HK-2 (cell line): ENCODE results near the gene DAB1.

Experiments
- DNase-seq: peaks from one replicate; pipeline ENCODE4 v3.0.0-alpha.2; 2018; ENCODE audit not compliant: unreplicated experiment

DAB1 gene

DNA sequence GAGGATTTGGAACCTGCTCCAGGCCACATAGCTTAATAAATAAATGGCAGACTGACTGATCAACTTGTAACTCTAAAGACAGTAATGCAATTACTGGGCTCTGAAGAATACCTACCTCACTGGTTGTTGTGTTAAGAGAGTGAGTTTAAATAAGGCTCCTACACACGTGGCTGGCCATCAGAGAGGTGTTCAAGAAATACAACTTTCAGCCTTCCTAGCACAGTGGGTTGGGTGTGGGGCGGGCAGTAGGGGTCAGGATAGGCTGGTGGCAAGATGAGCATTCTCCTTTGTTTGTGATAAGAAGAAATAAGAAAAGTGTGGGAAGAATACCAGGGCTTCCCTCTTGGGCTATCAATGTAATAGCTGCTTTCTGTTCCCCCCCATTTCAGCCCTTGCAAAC lies 151.3 kb downstream of the DAB1 start:
- DNase-seq, result no peak

DNA sequence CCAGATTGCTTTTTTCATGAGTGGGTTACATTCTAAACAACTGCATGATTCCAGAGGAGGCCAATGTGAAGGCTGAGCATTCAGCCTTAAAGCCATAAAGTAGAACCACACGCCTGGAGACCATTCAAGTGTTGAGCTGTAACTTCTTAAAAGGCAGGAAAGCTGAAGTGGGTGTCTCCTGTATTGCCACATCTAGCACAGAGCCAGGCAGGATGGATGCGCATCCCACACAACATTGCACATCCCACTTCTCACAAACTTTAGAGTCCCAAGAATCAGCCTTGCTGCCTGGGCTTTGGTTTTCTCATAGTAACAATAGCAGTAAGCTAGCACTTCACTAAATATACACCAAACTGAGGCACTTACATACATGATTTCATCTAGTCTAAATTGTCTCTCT lies 151.7 kb downstream of the DAB1 start:
- DNase-seq, result no peak

DNA sequence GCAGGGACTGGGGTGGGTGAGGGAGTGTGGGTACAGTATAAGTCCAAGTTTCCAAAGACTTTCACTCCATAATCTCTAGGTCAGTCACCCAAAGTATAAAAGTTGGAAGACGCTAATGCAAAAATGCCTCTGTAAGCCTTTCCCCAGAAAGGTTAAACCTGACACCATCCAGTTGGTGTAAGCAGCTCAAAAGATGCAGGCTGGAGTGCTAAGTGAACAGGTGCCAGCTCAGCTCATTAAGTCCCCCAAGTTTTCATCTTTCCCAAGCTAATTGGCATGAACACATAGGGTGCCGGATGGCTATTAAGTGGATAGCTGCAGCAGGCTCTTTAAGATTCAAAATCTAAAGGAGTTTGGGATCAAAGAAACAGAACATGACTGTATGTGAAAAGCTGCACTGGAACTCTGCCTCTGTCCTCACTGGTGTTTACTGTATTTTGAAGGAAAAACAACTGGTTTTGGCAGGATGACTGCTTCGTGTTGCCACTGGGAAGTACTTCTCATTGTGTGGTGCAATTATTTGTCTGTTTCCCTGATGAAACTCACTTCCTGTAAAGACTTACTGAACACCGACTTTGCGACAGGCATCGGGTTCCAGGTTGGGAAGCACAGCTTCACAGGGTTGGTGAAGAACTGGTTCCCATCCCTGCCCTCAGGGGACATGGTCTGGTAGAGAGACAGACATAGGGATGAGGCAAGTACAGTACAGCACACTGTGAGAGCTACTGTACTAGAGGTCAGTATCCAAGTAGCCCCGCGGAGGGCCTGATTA lies 152.7 kb downstream of the DAB1 start:
- no peak for DNase-seq

DNA sequence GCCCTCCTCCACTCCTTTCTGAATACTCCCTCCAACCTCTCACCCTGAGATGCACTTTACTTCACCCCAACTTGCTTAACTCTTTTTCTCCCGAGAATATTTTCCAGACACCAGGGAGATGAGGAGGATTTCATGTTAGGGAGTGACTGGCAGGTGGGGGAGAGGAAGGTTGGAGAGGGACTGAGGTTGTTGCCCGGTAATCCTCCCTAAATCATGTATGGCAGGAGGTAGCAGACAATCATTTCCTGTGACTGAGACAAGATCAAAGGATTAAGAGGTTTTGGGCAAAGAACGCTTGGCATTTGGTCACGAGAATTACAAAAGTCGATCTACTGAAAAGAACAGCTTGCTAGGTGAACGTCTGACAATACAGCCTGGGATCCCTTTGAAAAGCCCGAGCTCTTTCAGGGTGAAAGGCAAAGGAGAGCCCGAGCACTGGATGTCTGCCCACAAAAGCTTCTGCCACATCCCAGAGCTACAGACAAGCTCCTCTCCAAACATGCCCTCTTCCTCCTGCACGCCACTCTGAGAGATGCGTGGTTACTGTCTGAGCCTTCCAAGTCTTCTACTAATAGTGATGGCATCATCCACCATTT lies 154.1 kb downstream of the DAB1 start:
- DNase-seq, result no peak

DNA sequence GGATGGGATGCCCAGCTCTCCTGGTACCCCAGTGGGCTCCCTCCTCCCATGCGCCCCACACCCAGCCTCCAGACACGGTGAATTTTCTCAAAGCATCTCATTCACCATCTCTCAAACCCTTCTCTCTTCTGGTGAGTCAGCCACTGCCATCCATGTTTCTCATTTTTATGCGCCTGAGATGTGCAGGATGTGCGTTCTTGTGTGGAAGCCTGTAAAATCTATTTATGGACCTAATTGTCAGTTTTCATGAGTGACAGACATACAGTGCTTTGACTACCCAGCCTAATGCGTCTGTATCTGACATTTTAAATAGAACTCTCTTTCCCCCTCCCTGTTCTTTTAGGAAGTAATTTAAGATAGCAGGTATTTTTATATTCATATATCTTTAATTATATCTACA lies 158.8 kb downstream of the DAB1 start:
- DNase-seq, result no peak

DNA sequence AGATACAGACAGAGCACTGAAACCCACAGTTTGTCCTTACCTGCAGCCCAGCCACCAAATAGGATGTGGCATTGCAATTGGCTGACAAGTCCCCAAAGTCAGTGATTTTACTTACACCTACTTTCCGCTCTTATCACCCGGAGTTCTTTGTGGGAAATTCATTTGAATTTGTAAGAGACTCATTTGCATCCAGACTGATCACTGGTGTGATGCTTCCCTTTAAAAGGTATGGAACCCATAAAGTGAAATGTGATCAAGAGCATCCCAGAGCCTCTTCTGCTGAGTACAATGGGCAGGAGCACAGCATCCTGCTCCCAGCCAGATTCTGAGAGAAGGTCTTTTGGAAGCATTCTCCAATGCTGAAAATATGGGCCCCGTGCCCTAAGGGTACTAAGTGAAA lies 161.4 kb downstream of the DAB1 start:
- DNase-seq, result no peak

DNA sequence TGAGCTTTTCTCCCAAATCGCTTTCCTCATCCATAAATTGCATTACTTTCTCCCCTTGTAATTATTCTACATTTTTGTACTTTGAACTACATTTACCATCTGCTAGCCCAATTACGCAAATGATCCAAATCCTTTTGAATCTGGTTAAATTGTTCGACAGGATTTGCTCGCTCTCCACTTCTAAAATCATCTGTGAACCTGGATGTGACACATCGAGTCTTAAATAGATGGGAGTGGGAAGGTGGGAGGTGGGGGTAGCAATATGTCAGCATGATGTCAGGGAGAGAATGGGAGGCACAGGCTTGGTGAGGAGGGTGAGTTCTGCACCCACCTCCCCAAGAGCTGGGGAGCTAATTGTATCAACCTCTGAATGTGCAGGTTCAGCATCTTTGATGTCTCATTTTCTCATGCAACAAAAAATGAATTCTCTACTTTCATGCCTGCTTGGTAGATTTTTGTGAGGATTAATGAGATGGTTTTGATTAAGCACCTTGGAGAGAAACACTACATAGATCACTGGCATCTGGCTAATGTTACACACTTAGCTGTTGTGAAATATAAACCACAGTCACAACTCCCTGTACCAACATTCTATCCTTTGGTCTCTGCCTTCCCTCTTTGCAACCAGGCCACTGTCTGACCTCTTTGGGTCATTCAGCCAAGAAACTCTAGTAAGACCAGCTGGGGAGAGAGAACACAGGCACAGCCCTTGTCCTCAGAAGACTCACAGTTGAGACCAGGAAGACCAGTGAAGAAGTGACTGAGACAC lies 165.1 kb downstream of the DAB1 start:
- no peak for DNase-seq

DNA sequence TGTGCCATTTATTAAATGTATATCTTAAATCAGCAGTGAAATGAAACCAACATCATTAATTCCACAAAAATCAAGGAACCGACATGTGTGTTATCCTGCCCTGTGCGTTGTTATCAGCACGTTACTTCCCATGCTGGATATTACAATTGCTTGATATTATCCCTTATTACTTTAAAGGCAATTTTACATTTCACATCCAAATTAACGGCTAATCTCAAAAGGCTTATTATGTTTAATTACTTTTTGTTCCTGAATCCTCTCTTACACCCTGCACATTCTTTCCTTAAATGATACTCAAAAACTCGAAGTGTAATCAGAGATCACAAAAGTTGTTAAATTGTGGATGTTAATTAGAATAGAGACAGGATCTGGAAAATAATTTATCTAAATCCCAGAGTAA lies 167.9 kb downstream of the DAB1 start:
- DNase-seq, result no peak

DNA sequence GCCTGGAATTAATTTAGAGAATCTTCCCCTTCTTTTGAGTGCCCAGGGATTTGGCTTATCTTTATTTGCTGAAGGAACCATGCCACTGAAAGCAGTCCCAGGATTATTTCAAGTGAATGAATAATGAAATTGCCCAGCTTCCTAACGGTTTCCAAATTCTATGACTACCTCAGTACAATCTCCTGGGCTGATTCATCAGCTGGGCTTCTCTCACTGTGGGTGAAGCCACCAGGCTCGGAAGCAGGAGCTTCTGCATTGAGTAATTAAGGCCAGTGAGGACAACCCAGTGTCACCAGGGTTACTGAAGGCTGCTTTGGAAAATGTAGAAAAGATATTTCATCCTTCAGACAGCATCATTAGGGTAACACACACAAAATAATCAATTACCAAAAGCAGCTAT lies 169.8 kb downstream of the DAB1 start:
- DNase-seq, result peak; percentile 2

DNA sequence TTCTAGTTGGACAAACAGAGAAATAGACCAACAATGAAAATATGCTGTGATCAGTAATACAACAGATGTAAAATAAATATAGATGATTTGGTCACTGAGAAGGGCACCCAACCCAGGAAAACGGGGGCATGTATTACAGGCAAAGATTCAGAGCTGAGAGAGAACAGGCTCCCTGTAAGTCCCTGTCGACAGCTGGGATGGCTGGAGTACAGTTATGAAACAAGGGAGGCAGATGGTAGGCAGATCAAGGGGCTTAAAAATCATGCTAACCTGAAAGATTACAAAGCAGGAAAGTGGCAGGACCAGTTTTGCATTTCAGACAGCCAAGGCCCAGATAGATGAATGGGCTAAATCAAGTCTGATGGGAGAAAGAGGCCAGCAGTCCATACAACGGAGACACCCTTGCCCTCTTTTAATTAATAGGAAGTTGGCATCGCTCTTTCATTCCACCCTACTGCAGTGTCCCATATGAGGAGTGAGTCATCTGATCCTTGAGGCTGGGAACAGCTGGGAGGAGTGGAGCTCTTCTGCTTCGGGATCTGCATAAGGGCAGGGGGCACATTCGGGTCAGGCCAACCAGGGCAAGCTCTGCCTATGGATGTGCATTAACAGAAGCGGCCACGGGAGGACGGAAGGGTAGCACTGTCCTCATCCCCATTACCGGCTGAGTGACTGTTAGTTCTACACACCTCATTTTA lies 171.1 kb downstream of the DAB1 start:
- DNase-seq, result no peak

DNA sequence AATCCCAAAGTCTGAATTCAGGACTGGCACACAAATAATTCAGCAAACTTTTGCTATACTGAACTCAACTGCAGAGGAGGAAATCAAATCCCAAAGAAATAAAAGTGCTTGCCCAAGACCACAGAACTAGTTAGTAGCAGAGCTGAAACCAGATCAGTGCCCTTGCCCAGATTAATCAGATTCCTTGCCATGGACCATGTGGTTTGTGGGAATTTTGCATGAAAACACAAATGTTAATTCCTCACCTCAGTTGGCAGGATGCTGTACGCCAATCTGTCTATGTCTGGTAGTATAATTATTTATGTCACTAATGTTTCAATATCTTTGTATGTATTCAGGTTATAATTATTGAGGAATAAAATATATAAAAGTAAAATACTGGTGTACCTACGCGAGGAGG lies 173.8 kb downstream of the DAB1 start:
- no peak for DNase-seq

DNA sequence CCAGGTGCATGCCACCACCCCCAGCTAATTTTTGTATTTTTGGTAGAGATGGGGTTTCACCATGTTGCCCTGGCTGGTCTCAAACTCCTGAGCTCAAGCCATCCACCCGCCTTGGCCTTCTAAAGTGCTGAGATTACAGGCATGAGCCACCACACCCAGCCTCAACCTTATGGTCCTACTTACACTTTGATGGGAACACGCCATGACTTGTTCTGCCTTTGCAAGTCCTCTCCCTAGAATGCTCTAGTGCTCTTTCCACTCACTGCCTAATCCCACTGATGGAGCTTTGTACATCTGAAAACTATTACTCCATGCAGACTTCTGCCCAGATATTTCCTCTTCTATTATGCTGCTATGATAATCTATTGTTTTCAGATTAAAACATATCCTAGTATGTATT lies 174.3 kb downstream of the DAB1 start:
- no peak for DNase-seq

DNA sequence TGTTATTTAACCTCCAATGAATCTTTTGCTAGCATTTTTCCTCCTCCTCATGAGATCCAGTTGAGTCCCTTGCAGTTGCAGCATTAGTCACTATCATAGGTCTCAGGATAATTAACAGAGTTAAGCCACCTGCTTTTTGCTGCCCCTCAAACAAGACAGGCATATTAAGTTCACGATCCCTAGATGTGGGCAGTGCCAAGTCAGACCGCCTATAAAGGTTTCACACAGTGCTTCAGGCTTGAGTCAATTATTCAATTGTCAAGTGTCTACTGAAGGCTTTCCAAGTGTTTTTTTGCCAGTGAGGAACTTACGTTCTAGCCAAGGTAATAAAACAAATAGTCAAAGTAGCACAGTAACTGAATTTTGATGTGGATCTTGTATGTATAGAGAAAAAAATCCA lies 175.0 kb downstream of the DAB1 start:
- DNase-seq, result no peak

DNA sequence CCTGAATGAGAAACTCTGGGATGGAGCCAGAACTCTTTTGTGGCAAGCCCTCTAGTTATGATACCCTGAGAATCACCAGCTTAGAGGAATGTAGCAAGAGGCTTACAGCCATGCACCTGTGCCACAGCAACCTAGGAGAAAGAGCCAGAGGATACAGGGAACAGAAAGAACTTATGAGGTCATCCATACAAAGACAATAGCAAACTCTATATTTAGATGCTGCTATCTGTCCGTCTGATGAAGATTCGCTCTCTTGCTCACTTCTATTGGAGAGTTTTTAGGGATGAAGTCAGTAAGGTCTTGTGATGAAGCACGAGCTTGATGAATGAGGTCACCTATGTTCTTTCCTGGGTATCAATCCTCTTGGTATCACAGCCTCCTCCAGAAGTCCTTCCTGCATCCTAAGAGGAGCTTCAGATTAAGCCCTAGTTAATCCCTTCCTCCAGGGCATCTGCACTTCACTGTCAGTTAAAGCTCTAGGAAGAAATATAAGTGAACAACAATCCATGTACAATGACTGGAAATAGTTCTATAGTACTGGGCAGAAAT lies 185.6 kb downstream of the DAB1 start:
- no peak for DNase-seq

DNA sequence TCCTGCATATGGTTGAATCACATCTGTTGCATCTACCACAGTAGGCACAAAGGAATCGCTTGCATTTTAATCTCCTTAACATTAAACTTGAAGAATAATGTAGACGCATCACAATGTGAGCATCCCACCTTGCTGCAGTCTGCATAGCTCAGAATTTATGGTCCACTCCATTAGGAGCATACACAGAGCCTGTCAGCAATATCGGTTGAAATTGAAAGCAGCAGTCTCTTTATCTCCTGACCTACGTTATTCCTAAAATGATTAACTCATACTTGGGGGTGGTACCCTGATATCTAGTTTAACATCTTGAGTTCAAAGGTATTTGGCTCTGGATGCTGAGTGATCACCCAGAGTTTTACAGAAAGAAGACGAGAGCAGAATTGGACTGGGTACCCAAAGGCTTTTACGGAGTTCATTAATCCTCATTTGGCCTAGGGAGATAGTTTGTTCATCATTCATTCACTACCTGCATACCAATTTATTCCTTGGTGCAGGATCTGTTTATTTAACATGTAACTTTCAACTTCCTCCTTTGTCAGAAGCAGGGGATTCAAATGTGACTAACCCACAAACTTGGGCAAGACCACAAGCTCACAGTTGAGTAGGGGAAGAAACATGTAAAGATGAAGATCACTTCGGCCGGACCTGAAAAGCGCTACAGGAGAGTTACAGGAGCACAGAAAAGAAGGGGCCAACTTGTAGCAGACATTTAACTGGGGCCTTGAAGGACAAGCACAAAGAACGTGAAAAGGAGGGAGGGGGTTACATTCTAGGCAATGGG lies 187.9 kb downstream of the DAB1 start:
- DNase-seq, result no peak

DNA sequence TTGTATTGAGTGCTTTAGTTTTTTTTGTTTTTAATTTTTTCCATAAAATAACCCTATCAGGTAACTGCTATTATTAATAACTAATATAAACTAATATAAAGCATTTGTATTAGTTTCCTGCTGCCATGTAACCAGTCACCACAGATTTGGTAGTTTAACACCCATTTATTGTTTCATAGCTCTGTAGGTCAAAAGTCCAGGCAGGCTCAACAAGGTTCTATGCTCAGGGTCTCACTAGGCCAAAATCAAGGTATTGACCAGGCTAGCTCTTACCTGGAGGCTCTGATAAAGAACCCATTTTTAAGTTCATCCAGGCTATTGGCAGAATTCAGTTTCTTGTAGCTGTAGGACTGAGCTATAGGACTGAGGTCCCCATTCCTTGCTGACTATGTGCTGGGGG lies 189.4 kb downstream of the DAB1 start:
- no peak for DNase-seq

DNA sequence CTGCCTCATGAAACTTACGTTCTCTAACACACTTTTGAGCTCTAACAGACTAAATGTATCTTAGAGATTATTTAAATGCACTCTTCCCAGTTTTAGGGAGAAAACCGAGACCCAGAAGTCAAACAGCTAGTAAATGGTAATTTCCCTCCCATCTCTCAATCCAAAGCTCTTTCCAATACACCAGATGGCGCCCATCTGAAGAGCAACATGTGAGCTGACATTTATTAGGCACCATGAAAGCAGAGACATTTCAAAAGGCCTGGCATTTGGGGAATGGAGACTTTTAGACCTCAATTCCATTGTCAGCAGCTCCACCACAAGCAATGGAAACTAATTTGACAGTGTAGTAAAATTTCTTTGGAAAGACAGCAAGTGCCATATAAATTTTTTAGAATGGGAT lies 191.4 kb downstream of the DAB1 start:
- no peak for DNase-seq

DNA sequence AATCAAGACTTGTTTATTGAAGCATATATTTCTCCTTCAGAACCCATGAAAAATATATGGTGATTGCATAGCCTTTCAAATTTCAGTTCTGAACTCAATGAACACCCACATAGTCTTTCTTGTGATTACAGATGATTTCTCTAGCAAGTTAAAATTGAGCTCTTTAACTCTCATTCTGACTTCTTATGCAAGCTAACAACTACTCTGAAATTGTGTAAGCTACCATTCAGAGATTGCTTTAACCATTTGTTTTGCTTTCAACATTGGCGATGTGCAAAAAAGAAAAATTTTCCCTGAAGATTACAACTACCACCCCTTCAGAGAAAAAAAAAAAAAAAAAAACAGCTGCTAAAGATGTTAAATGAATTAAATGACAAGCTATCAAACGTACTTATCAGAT lies 193.9 kb downstream of the DAB1 start:
- DNase-seq, result no peak

DNA sequence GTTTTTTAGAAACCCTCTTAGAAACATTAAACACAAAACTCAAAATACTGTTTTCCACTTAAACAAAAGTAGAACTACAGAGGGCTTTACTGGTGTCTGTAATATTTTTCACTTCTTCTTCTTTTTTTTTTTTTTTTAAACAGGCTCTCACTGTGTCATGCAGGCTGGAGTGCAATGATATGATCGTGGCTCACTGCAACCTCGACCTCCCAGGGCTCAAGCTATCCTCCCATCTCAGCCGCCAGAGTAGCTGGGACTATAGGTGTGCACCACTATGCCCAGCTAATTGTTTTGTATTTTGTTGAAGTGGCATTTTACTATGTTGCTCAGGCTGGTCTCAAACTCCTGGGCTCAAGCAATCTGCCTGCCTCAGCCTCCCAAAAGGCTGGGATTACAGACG lies 194.8 kb downstream of the DAB1 start:
- no peak for DNase-seq

DNA sequence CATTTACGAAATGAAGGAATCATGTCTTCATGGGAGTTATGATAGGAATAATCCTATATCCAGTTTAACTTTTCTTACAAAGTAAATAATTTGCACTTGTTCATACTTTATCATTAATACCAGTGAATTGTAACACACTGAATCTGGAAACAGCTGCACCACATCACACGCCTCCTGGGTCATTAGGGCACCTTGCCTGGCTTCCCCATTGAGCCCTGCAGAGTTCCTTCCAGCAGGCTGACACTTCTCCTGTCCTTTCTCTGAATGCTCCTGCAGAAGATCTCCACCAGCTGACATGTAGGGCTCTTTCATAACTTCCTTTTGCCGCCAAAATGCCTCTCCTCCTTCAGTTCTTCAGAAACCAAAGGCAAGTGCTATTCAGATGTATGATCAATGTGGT lies 201.1 kb downstream of the DAB1 start:
- no peak for DNase-seq

DNA sequence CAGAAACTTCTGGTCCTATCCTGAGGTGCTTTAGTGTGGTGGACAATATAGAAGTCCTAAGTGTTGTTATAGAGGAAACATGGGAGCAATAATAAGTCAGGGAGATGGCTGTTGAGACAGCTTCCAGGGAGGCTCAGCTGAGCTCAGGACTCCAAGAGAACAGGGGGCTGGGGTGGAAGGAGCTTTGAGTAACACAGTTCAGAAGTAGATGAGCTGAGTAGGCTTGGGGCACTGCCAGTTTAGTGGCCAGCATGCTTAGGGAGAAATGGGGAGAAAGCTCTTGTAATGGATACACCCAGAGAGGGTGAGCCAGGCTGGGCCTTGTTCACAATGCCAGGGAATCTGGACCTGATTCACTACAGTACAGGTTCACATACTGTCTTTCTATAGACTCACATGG lies 201.6 kb downstream of the DAB1 start:
- DNase-seq, result no peak
